GM23338 (cell line): ENCODE measurements around the gene PDSS2. TPM values are rescaled to one million over a fixed set of nuclear protein-coding genes. Genes with fewer than 3 reads are reported as not detected.

Source experiments
- ATAC-seq: fragments of 200-7000 bp; cut with Tn5 transposase; 3 replicates; pipeline ENCODE4 v1.9.1; 2020
- DNase-seq: peaks from one replicate; pipeline ENCODE4 v3.0.0-alpha.2; 2015; ENCODE audit warnings: low spot score
- H2AFZ ChIP-seq: fragments of 200-600 bp; sonication (generic); 2 replicates; pipeline ENCODE4 v1.8.0; 2016; ENCODE audit warnings: antibody characterized with exemption, mild to moderate bottlenecking, moderate library complexity
- H3F3A ChIP-seq: fragments of 200-600 bp; sonication (generic); replicated peaks from 2 replicates; pipeline ENCODE4 v1.8.0; 2017; ENCODE audit warnings: antibody characterized with exemption, mixed run types, low read depth
- H3K27ac ChIP-seq: fragments of 200-600 bp; sonication (generic); 2 replicates; pipeline ENCODE4 v1.6.1; 2016; ENCODE audit warnings: low read depth
- H3K27me3 ChIP-seq: fragments of 200-600 bp; sonication (generic); 2 replicates; pipeline ENCODE4 v1.8.0; 2016; ENCODE audit warnings: mild to moderate bottlenecking, mixed run types, moderate library complexity; ENCODE audit not compliant: insufficient read depth
- H3K36me3 ChIP-seq: fragments of 200-600 bp; sonication (generic); 2 replicates; pipeline ENCODE4 v1.8.0; 2016; ENCODE audit warnings: mild to moderate bottlenecking; ENCODE audit not compliant: insufficient read depth
- H3K4me1 ChIP-seq: fragments of 200-600 bp; sonication (generic); 2 replicates; pipeline ENCODE4 v1.8.0; 2016; ENCODE audit warnings: mild to moderate bottlenecking, moderate library complexity; ENCODE audit not compliant: insufficient read depth
- H3K4me2 ChIP-seq: fragments of 200-600 bp; sonication (generic); 2 replicates; pipeline ENCODE4 v1.7.1; 2017; ENCODE audit warnings: mixed run types
- H3K4me3 ChIP-seq: fragments of 200-600 bp; sonication (generic); 2 replicates; pipeline ENCODE4 v1.6.1; 2016; ENCODE audit warnings: mixed run types
- H3K79me2 ChIP-seq: fragments of 200-600 bp; sonication (generic); replicated peaks from 2 replicates; pipeline ENCODE4 v1.8.0; 2017; ENCODE audit warnings: mild to moderate bottlenecking; ENCODE audit not compliant: insufficient read depth
- H3K9me2 ChIP-seq: fragments of 200-600 bp; sonication (generic); 2 replicates; pipeline ENCODE4 v1.8.0; 2017; ENCODE audit not compliant: insufficient read depth
- H4K20me1 ChIP-seq: fragments of 200-600 bp; sonication (generic); replicated peaks from 2 replicates; pipeline ENCODE4 v1.8.0; 2017; ENCODE audit warnings: mild to moderate bottlenecking; ENCODE audit not compliant: insufficient read depth
- H3K27ac Mint-ChIP-seq: 2 replicates; pipeline ENCODE4 v1.8.0; 2020; ENCODE audit warnings: inconsistent platforms, mild to moderate bottlenecking, moderate library complexity, mixed read lengths
- H3K27me3 Mint-ChIP-seq: 3 replicates; pipeline ENCODE4 v1.8.0; 2022; ENCODE audit warnings: low read depth, mild to moderate bottlenecking, moderate library complexity, mixed read lengths, inconsistent platforms; ENCODE audit not compliant: insufficient read depth, poor library complexity
- H3K36me3 Mint-ChIP-seq: 3 replicates; pipeline ENCODE4 v1.8.0; 2021; ENCODE audit warnings: low read depth, mild to moderate bottlenecking, inconsistent platforms, moderate library complexity, mixed read lengths
- H3K4me1 Mint-ChIP-seq: 3 replicates; pipeline ENCODE4 v1.8.0; 2020; ENCODE audit warnings: mild to moderate bottlenecking, inconsistent platforms, mixed read lengths
- H3K4me3 Mint-ChIP-seq: 3 replicates; pipeline ENCODE4 v1.8.0; 2021; ENCODE audit warnings: moderate library complexity, mild to moderate bottlenecking, inconsistent platforms, mixed read lengths
- H3K9me3 Mint-ChIP-seq: 3 replicates; pipeline ENCODE4 v1.8.0; 2020; ENCODE audit warnings: moderate library complexity, mild to moderate bottlenecking, inconsistent platforms, mixed read lengths
- CREB1 ChIP-seq: fragments of 250-450 bp; sonication (Bioruptor Pico); IDR thresholded peaks from 2 replicates; pipeline ENCODE4 v1.5.0; 2020; ENCODE audit warnings: low read depth, mild to moderate bottlenecking, moderate library complexity
- EZH2 ChIP-seq: fragments of 200-600 bp; sonication (generic); IDR thresholded peaks from one replicate; pipeline ENCODE4 v1.8.0; 2017; ENCODE audit warnings: antibody characterized with exemption, mild to moderate bottlenecking, low read depth; ENCODE audit not compliant: unreplicated experiment
- EZH2phosphoT487 ChIP-seq: fragments of 200-600 bp; sonication (generic); IDR thresholded peaks from one replicate; pipeline ENCODE4 v1.8.1; 2018; ENCODE audit warnings: antibody characterized with exemption; ENCODE audit not compliant: unreplicated experiment
- JUNB ChIP-seq: IDR thresholded peaks from one replicate; pipeline ENCODE4 v1.6.1; 2016; ENCODE audit warnings: antibody characterized with exemption; ENCODE audit not compliant: unreplicated experiment
- NANOG ChIP-seq: IDR thresholded peaks from 2 replicates; pipeline ENCODE4 v1.6.1; 2016; ENCODE audit warnings: antibody characterized with exemption, borderline replicate concordance
- POLR2AphosphoS5 ChIP-seq: IDR thresholded peaks from 2 replicates; pipeline ENCODE4 v1.6.1; 2016; ENCODE audit warnings: antibody characterized with exemption, low read depth
- STAT1 ChIP-seq: IDR thresholded peaks from one replicate; pipeline ENCODE4 v1.6.1; 2016; ENCODE audit warnings: antibody characterized with exemption; ENCODE audit not compliant: unreplicated experiment
- ZNF114 ChIP-seq: fragments of 250-450 bp; sonication (Bioruptor Pico); IDR thresholded peaks from 2 replicates; pipeline ENCODE4 v1.5.0; 2020; ENCODE audit warnings: mild to moderate bottlenecking, moderate library complexity
- ZNF331 ChIP-seq: fragments of 250-450 bp; sonication (Bioruptor Pico); IDR thresholded peaks from 2 replicates; pipeline ENCODE4 v1.5.0; 2020; ENCODE audit warnings: low read depth, mild to moderate bottlenecking, moderate library complexity
- polyA plus RNA-seq: library from polyadenylated mRNA; unstranded; fragments of >200 nt; fragmentation: Nextera tagmentation; extraction: Ambion mirVana; gene quantifications from 2 replicates; pipeline ENCODE4 v1.2.1, GENCODE V29; 2016
- total RNA-seq: library from RNA; depleted of rRNA; stranded (reverse); fragments of >200 nt; shearing (Covaris generic); gene quantifications from 2 replicates; pipeline ENCODE4 v1.2.3, GENCODE V29; 2014
- TF ChIP-seq, protein P1 (sequence below), 2 experiments: fragments of 200-600 bp in 1 of 2; sonication (generic) in 1 of 2; conservative IDR thresholded peaks; 2 replicates each; pipeline versions ENCODE4 v1.5.1 to v1.6.1; 2016 to 2017; ENCODE audit warnings: antibody characterized with exemption in 2 of 2, low read depth in 2 of 2, mild to moderate bottlenecking in 2 of 2, moderate library complexity in 1 of 2
- TF ChIP-seq, protein P2 (sequence below): IDR thresholded peaks from 2 replicates; pipeline ENCODE4 v1.6.1; 2016; ENCODE audit warnings: antibody characterized with exemption
- TF ChIP-seq, protein P3 (sequence below): fragments of 250-450 bp; sonication (Bioruptor Pico); IDR thresholded peaks from 2 replicates; pipeline ENCODE4 v1.5.0; 2020; ENCODE audit warnings: mild to moderate bottlenecking, moderate library complexity
- TF ChIP-seq, protein P4 (sequence below): IDR thresholded peaks from one replicate; pipeline ENCODE4 v1.6.1; 2018; ENCODE audit warnings: antibody characterized with exemption; ENCODE audit not compliant: unreplicated experiment

The PDSS2 gene
- total and polyA plus RNA-seq, 2 experiments from 2014 or later = 7.3 to 16.7 TPM

DNA sequence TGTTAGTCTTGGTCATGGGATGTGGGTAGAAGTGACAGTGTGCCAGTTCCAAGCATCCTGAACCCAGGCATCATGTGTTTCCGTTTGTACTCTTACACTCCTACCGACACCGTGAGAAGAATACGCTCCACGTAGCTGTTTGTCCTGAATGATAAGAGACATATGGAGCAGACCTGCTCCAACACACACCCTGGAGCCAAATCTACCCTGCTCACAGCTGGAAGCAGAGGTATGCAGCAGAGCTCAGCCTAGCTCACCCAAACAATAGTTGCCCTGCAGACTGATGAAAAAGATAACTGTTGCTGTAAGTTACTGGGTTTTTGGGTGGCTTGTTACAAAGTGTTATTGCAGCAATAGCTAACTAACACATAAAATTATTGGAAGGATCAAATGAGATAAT lies 14.3 kb upstream of the PDSS2 start:
- no peaks in the 10 kb centered on the region for H3K9me3 Mint-ChIP-seq
- peak overlapping the region; percentile 33; the same call in 1 of the 2 replicates for H2AFZ ChIP-seq
- no peaks in the 10 kb centered on the region for H4K20me1 ChIP-seq
- peaks cover 14% of the 10 kb centered on the region; the same call in 2 of the 3 replicates for H3K4me1 Mint-ChIP-seq
- peaks cover 2% of the 10 kb centered on the region for H3K27me3 Mint-ChIP-seq
- no peaks in the 10 kb centered on the region for H3F3A ChIP-seq
- DNase-seq (no peak), ATAC-seq (peak; percentile 85)
- H3K27ac ChIP-seq = no peak overlapping the region
- no peaks in the 10 kb centered on the region for H3K79me2 ChIP-seq
- no peaks in the 10 kb centered on the region for H3K27me3 ChIP-seq
- no peak overlapping the region for H3K4me3 ChIP-seq
- TF ChIP-seq CREB1 = no peak
- TF ChIP-seq ZNF331 (CRISPR knock-in tag) = no peak
- no peak for TF ChIP-seq ZNF114 (CRISPR knock-in tag)
- TF ChIP-seq, protein P1, sequence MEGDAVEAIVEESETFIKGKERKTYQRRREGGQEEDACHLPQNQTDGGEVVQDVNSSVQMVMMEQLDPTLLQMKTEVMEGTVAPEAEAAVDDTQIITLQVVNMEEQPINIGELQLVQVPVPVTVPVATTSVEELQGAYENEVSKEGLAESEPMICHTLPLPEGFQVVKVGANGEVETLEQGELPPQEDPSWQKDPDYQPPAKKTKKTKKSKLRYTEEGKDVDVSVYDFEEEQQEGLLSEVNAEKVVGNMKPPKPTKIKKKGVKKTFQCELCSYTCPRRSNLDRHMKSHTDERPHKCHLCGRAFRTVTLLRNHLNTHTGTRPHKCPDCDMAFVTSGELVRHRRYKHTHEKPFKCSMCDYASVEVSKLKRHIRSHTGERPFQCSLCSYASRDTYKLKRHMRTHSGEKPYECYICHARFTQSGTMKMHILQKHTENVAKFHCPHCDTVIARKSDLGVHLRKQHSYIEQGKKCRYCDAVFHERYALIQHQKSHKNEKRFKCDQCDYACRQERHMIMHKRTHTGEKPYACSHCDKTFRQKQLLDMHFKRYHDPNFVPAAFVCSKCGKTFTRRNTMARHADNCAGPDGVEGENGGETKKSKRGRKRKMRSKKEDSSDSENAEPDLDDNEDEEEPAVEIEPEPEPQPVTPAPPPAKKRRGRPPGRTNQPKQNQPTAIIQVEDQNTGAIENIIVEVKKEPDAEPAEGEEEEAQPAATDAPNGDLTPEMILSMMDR (conservative IDR thresholded peaks at IDR 0.05; ENCODE audit: low read depth in 2 of 2) = no peak
- no peak for TF ChIP-seq EZH2phosphoT487
- TF ChIP-seq, protein P2, sequence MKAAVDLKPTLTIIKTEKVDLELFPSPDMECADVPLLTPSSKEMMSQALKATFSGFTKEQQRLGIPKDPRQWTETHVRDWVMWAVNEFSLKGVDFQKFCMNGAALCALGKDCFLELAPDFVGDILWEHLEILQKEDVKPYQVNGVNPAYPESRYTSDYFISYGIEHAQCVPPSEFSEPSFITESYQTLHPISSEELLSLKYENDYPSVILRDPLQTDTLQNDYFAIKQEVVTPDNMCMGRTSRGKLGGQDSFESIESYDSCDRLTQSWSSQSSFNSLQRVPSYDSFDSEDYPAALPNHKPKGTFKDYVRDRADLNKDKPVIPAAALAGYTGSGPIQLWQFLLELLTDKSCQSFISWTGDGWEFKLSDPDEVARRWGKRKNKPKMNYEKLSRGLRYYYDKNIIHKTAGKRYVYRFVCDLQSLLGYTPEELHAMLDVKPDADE = no peak
- TF ChIP-seq EZH2 = no peak
- no peak for TF ChIP-seq POLR2AphosphoS5
- TF ChIP-seq, protein P3, sequence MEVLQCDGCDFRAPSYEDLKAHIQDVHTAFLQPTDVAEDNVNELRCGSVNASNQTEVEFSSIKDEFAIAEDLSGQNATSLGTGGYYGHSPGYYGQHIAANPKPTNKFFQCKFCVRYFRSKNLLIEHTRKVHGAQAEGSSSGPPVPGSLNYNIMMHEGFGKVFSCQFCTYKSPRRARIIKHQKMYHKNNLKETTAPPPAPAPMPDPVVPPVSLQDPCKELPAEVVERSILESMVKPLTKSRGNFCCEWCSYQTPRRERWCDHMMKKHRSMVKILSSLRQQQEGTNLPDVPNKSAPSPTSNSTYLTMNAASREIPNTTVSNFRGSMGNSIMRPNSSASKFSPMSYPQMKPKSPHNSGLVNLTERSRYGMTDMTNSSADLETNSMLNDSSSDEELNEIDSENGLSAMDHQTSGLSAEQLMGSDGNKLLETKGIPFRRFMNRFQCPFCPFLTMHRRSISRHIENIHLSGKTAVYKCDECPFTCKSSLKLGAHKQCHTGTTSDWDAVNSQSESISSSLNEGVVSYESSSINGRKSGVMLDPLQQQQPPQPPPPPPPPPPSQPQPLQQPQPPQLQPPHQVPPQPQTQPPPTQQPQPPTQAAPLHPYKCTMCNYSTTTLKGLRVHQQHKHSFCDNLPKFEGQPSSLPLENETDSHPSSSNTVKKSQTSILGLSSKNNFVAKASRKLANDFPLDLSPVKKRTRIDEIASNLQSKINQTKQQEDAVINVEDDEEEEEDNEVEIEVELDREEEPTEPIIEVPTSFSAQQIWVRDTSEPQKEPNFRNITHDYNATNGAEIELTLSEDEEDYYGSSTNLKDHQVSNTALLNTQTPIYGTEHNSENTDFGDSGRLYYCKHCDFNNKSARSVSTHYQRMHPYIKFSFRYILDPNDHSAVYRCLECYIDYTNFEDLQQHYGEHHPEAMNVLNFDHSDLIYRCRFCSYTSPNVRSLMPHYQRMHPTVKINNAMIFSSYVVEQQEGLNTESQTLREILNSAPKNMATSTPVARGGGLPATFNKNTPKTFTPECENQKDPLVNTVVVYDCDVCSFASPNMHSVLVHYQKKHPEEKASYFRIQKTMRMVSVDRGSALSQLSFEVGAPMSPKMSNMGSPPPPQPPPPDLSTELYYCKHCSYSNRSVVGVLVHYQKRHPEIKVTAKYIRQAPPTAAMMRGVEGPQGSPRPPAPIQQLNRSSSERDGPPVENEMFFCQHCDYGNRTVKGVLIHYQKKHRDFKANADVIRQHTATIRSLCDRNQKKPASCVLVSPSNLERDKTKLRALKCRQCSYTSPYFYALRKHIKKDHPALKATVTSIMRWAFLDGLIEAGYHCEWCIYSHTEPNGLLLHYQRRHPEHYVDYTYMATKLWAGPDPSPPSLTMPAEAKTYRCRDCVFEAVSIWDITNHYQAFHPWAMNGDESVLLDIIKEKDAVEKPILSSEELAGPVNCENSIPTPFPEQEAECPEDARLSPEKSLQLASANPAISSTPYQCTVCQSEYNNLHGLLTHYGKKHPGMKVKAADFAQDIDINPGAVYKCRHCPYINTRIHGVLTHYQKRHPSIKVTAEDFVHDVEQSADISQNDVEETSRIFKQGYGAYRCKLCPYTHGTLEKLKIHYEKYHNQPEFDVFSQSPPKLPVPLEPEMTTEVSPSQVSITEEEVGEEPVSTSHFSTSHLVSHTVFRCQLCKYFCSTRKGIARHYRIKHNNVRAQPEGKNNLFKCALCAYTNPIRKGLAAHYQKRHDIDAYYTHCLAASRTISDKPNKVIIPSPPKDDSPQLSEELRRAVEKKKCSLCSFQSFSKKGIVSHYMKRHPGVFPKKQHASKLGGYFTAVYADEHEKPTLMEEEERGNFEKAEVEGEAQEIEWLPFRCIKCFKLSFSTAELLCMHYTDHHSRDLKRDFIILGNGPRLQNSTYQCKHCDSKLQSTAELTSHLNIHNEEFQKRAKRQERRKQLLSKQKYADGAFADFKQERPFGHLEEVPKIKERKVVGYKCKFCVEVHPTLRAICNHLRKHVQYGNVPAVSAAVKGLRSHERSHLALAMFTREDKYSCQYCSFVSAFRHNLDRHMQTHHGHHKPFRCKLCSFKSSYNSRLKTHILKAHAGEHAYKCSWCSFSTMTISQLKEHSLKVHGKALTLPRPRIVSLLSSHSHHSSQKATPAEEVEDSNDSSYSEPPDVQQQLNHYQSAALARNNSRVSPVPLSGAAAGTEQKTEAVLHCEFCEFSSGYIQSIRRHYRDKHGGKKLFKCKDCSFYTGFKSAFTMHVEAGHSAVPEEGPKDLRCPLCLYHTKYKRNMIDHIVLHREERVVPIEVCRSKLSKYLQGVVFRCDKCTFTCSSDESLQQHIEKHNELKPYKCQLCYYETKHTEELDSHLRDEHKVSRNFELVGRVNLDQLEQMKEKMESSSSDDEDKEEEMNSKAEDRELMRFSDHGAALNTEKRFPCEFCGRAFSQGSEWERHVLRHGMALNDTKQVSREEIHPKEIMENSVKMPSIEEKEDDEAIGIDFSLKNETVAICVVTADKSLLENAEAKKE (CRISPR knock-in tag) = no peak
- TF ChIP-seq, protein P4, sequence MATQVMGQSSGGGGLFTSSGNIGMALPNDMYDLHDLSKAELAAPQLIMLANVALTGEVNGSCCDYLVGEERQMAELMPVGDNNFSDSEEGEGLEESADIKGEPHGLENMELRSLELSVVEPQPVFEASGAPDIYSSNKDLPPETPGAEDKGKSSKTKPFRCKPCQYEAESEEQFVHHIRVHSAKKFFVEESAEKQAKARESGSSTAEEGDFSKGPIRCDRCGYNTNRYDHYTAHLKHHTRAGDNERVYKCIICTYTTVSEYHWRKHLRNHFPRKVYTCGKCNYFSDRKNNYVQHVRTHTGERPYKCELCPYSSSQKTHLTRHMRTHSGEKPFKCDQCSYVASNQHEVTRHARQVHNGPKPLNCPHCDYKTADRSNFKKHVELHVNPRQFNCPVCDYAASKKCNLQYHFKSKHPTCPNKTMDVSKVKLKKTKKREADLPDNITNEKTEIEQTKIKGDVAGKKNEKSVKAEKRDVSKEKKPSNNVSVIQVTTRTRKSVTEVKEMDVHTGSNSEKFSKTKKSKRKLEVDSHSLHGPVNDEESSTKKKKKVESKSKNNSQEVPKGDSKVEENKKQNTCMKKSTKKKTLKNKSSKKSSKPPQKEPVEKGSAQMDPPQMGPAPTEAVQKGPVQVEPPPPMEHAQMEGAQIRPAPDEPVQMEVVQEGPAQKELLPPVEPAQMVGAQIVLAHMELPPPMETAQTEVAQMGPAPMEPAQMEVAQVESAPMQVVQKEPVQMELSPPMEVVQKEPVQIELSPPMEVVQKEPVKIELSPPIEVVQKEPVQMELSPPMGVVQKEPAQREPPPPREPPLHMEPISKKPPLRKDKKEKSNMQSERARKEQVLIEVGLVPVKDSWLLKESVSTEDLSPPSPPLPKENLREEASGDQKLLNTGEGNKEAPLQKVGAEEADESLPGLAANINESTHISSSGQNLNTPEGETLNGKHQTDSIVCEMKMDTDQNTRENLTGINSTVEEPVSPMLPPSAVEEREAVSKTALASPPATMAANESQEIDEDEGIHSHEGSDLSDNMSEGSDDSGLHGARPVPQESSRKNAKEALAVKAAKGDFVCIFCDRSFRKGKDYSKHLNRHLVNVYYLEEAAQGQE = no peak
- TF ChIP-seq NANOG = no peak
- no peak for TF ChIP-seq STAT1
- no peak for TF ChIP-seq JUNB
- H3K9me2 ChIP-seq = no peaks in the 10 kb centered on the region; the same call in 1 of the 2 replicates
- H3K36me3 Mint-ChIP-seq = no peaks in the 10 kb centered on the region
- H3K36me3 ChIP-seq = no peaks in the 10 kb centered on the region
- 0 out of 2 replicates have a peak, but pooled peaks cover 7% of the 10 kb centered on the region for H3K4me1 ChIP-seq
- H3K4me3 Mint-ChIP-seq = no peak overlapping the region
- H3K27ac Mint-ChIP-seq = no peak overlapping the region
- no peak overlapping the region for H3K4me2 ChIP-seq
